ENCODE measurements around the gene OPCML.
A peak's percentile ranks its signal among the peaks of the same experiment; 100 is the strongest.

Gene OPCML

DNA sequence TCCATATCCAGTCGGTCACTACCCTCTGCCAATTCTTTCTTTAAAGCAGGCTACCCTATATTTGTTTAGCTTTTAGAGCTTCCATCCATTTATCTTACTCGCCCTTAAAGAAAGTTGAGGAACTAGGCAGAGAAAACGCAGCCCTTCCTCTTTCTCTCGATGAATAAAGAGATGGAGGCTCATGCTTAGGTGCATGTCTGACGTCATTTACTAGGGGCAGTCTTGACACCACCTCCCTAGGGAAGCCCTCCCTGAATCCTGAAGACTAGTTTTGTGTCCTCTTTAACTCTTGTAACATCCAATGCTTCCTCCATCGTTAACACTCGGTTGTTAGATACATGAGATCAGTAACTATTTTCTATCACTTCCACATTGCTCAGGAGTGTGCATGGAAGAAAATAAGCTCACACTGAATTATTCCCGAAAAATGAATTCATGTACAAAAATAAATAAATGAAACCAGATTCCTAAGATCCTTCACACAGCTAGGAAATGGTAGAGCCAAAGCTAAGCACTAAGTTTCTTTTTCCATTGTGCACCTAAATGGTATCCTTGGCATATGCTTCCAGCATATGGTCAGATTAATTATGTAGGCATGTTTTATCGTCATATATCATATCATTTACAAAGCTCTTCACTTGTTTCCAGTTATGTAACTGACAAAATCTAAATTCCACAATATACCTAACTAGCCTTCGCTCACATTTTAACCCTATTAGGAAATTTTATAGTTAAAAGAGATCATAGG, 291.2 kb downstream of the OPCML start:
- Mint-ChIP-seq H3K36me3 (ENCODE audit: low read depth) (no peaks in the 10 kb centered on the region), H3K9me3 (peaks cover 2% of the 10 kb centered on the region), H3K4me1 (no peaks in the 10 kb centered on the region), H3K4me3 (no peak overlapping the region), H3K27me3 (ENCODE audit: low read depth) (peaks cover 35% of the 10 kb centered on the region), H3K27ac (no peak overlapping the region)
- TF ChIP-seq, protein P1, sequence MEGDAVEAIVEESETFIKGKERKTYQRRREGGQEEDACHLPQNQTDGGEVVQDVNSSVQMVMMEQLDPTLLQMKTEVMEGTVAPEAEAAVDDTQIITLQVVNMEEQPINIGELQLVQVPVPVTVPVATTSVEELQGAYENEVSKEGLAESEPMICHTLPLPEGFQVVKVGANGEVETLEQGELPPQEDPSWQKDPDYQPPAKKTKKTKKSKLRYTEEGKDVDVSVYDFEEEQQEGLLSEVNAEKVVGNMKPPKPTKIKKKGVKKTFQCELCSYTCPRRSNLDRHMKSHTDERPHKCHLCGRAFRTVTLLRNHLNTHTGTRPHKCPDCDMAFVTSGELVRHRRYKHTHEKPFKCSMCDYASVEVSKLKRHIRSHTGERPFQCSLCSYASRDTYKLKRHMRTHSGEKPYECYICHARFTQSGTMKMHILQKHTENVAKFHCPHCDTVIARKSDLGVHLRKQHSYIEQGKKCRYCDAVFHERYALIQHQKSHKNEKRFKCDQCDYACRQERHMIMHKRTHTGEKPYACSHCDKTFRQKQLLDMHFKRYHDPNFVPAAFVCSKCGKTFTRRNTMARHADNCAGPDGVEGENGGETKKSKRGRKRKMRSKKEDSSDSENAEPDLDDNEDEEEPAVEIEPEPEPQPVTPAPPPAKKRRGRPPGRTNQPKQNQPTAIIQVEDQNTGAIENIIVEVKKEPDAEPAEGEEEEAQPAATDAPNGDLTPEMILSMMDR (IDR thresholded peaks at IDR 0.05; ENCODE audit: unreplicated experiment in 3 of 3), result no peak

DNA sequence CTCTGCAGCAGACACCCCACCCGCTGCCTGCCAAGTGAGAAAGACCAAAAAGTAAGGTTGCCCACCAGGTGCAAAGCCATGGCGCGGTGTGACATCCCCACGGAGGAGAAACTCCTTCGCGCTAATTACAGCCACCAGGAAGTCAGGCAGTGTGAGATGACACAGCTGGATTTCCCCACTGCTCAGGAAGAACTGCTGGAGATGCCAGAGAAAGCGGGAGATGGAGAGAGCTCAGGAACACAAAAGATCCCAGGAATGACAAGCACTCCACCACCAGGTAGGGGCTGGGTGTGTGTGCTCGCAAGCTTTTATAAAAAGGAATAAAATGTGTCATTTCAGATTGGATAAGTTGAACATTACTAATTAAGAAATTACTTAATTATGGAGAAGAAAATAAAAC, 292.7 kb downstream of the OPCML start:
- peaks cover 3% of the 10 kb centered on the region for H3K9me3 Mint-ChIP-seq
- H3K27ac Mint-ChIP-seq, result no peak overlapping the region
- H3K36me3 Mint-ChIP-seq (ENCODE audit: low read depth), result no peaks in the 10 kb centered on the region
- TF ChIP-seq, protein P1 (IDR thresholded peaks at IDR 0.05; ENCODE audit: unreplicated experiment in 3 of 3), result no peak
- no peaks in the 10 kb centered on the region for H3K4me1 Mint-ChIP-seq
- no peak overlapping the region for H3K4me3 Mint-ChIP-seq
- H3K27me3 Mint-ChIP-seq (ENCODE audit: low read depth), result peaks cover 43% of the 10 kb centered on the region

DNA sequence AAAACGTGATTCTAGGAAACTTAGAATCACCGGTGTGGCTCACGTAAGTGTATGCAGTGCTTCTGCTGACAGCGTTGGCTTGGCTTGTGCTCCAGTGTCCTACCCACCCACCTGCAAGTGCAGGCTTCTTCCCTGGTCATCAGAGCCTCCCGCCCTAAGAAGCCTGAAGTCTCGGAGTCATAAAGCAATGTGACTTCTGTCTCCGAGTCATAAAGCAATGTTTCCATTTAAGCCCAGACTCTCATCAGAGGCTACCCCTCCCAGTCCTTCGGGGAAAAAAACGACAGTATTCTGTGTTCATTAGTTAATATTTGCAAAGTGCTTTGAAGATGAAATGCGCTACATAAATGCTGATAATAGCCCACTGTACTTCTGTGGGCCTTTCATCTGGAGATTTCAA, 293.8 kb downstream of the OPCML start:
- H3K27me3 Mint-ChIP-seq (ENCODE audit: low read depth), result peaks cover 44% of the 10 kb centered on the region
- no peaks in the 10 kb centered on the region for H3K36me3 Mint-ChIP-seq (ENCODE audit: low read depth)
- no peak overlapping the region for H3K4me3 Mint-ChIP-seq
- H3K4me1 Mint-ChIP-seq, result no peaks in the 10 kb centered on the region
- peaks cover 10% of the 10 kb centered on the region for H3K9me3 Mint-ChIP-seq
- H3K27ac Mint-ChIP-seq, result no peak overlapping the region
- TF ChIP-seq, protein P1 (IDR thresholded peaks at IDR 0.05; ENCODE audit: unreplicated experiment in 3 of 3), result no peak

DNA sequence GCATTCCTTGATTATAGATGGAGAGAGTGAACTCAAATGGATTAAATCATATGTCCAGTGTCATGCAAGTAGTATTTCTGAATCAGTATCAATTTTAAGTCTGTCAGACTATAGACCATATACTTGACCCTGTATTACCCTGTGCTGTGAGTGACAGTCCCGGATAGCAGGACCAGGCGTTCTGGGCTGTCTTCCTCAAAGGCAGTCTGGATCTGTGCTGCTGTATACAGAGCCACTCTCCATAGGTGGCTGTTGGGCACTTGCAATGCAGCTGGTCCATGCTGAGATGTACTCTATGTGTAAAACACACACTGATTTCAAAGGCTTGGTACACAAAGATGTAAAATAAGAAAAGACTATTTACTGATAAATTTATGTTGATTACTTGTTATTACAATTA, 294.3 kb downstream of the OPCML start:
- peaks cover 11% of the 10 kb centered on the region for H3K9me3 Mint-ChIP-seq
- H3K36me3 Mint-ChIP-seq (ENCODE audit: low read depth), result no peaks in the 10 kb centered on the region
- H3K4me3 Mint-ChIP-seq, result no peak overlapping the region
- TF ChIP-seq, protein P1 (IDR thresholded peaks at IDR 0.05; ENCODE audit: unreplicated experiment in 3 of 3), result no peak
- H3K27me3 Mint-ChIP-seq (ENCODE audit: low read depth), result peaks cover 44% of the 10 kb centered on the region
- H3K4me1 Mint-ChIP-seq, result no peaks in the 10 kb centered on the region
- no peak overlapping the region for H3K27ac Mint-ChIP-seq

DNA sequence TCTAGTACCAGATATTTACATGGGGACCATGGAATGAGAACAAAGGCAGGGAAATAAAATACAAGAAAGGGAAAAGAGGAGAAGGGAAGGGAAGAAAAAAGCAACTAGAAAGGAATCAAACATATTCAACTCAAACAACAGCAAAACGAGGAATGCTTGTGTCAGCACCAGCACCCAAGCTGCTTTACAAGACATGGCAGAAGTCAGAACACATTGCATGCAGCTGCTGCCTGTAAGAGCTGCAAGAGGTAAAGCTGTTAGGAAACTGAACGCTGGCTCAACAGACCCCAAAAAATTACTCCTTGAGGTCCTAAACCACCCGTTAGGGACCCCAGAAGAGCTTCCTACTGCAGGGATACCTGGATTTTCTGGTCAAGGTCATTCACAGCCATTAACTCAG, 296.9 kb downstream of the OPCML start:
- Mint-ChIP-seq H3K27ac (peak overlapping the region in 1 of 3 experiments; percentile 5), H3K36me3 (ENCODE audit: low read depth) (no peaks in the 10 kb centered on the region), H3K4me3 (no peak overlapping the region), H3K9me3 (peaks cover 14% of the 10 kb centered on the region), H3K4me1 (peaks cover 3% of the 10 kb centered on the region), H3K27me3 (ENCODE audit: low read depth) (peaks cover 53% of the 10 kb centered on the region)
- TF ChIP-seq, protein P1 (IDR thresholded peaks at IDR 0.05; ENCODE audit: unreplicated experiment in 3 of 3), result no peak

DNA sequence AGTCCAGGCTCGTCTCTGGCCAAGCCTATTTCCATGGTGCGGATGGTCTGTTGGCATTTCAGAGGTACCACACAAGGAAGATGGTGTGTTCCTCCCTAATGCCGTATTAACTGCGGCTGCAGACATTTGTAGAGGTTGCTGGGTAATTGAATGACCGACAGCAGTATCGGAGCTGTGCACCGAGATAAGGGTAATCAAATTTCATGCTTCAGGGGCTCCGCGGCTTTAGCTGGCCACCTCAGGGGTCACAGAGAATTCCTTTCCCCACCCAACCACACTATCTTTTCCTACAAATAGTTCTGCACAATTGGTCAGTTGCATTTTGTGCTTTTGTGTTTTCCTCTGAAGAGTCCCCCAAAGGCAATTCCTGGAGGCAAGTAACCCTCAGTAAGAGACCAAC, 297.4 kb downstream of the OPCML start:
- Mint-ChIP-seq H3K4me1 (peaks cover 8% of the 10 kb centered on the region), H3K4me3 (no peak overlapping the region), H3K36me3 (ENCODE audit: low read depth) (no peaks in the 10 kb centered on the region), H3K27ac (peak overlapping the region in 1 of 3 experiments; percentile 5), H3K27me3 (ENCODE audit: low read depth) (peaks cover 55% of the 10 kb centered on the region), H3K9me3 (peaks cover 12% of the 10 kb centered on the region)
- TF ChIP-seq, protein P1 (IDR thresholded peaks at IDR 0.05; ENCODE audit: unreplicated experiment in 3 of 3), result no peak
